Mesendoderm (in vitro differentiated cells): ENCODE measurements around the gene ACP6. TPM values are rescaled to one million over a fixed set of nuclear protein-coding genes. Genes with fewer than 3 reads are reported as not detected.
A peak's percentile ranks its signal among the peaks of the same experiment; 100 is the strongest.

Source experiments
- DNase-seq: peaks from one replicate; pipeline ENCODE4 v3.0.0; 2013
- H2AK5ac ChIP-seq: 2 replicates; pipeline ENCODE4 v1.6.1; 2013; ENCODE audit warnings: low read length, inconsistent platforms
- H2BK120ac ChIP-seq: 2 replicates; pipeline ENCODE4 v1.6.1; 2013; ENCODE audit warnings: low read depth, mild to moderate bottlenecking, low read length, moderate library complexity, mixed read lengths
- H2BK15ac ChIP-seq: replicated peaks from 2 replicates; pipeline ENCODE4 v1.6.1; 2013; ENCODE audit warnings: low read depth, mild to moderate bottlenecking, moderate library complexity
- H2BK5ac ChIP-seq: 2 replicates; pipeline ENCODE4 v1.6.1; 2013; ENCODE audit warnings: low read length, inconsistent platforms
- H3K18ac ChIP-seq: 2 replicates; pipeline ENCODE4 v1.6.1; 2013; ENCODE audit warnings: mild to moderate bottlenecking, low read length, mixed read lengths
- H3K23ac ChIP-seq: one replicate; pipeline ENCODE4 v1.6.1; 2013; ENCODE audit warnings: low read length
- H3K27ac ChIP-seq: 2 replicates; pipeline ENCODE4 v1.5.1; 2013; ENCODE audit warnings: low read depth, mild to moderate bottlenecking, inconsistent platforms, low read length, moderate library complexity
- H3K27me3 ChIP-seq: 2 replicates; pipeline ENCODE4 v1.6.1; 2013; ENCODE audit warnings: low read length, control low read depth, mild to moderate bottlenecking, inconsistent platforms; ENCODE audit not compliant: insufficient read depth, poor library complexity
- H3K36me3 ChIP-seq: 2 replicates; pipeline ENCODE4 v1.6.1; 2013; ENCODE audit warnings: low read length, inconsistent platforms; ENCODE audit not compliant: control insufficient read depth, insufficient read depth
- H3K4ac ChIP-seq: one replicate; pipeline ENCODE4 v1.6.1; 2013; ENCODE audit warnings: low read depth, mild to moderate bottlenecking, low read length, moderate library complexity
- H3K4me1 ChIP-seq: 2 replicates; pipeline ENCODE4 v1.6.1; 2013; ENCODE audit warnings: low read depth, low read length, inconsistent platforms; ENCODE audit not compliant: control insufficient read depth
- H3K4me2 ChIP-seq: 2 replicates; pipeline ENCODE4 v1.6.1; 2013; ENCODE audit warnings: low read length
- H3K4me3 ChIP-seq: 2 replicates; pipeline ENCODE4 v1.5.1; 2013; ENCODE audit warnings: mild to moderate bottlenecking, low read length
- H3K56ac ChIP-seq: one replicate; pipeline ENCODE4 v1.6.1; 2013; ENCODE audit warnings: low read length
- H3K79me1 ChIP-seq: 2 replicates; pipeline ENCODE4 v1.6.1; 2013; ENCODE audit warnings: low read length, inconsistent platforms
- H3K79me2 ChIP-seq: 2 replicates; pipeline ENCODE4 v1.6.1; 2013; ENCODE audit warnings: mild to moderate bottlenecking, low read length; ENCODE audit not compliant: control insufficient read depth, insufficient read depth
- H3K9ac ChIP-seq: 2 replicates; pipeline ENCODE4 v1.6.1; 2013; ENCODE audit warnings: low read length, inconsistent platforms
- H4K5ac ChIP-seq: one replicate; pipeline ENCODE4 v1.6.1; 2013; ENCODE audit warnings: low read length
- H4K8ac ChIP-seq: one replicate; pipeline ENCODE4 v1.6.1; 2013; ENCODE audit warnings: low read depth, mild to moderate bottlenecking, control low read depth, low read length, moderate library complexity
- WGBS: extraction: QIAGEN DNeasy Blood & Tissue Kit; methylation state at CpG from one replicate; pipeline ENCODE4 v1.1.7; 2013; ENCODE audit warnings: low lambda C conversion rate, missing lambda C conversion rate; ENCODE audit not compliant: insufficient coverage; ENCODE audit errors: extremely low coverage; 5-methylcytosine and 5-hydroxymethylcytosine counted together
- polyA plus RNA-seq, 2 experiments: library from polyadenylated mRNA; stranded (reverse); fragments of 200-250 nt; gene quantifications; one replicate each; pipeline ENCODE4 v1.2.3, GENCODE V29; 2013

ACP6 gene
- polyA plus RNA-seq (2013, experiment 1 of 2) = 9.3 TPM
- 9.1 TPM for polyA plus RNA-seq (2013, experiment 2 of 2)

DNA sequence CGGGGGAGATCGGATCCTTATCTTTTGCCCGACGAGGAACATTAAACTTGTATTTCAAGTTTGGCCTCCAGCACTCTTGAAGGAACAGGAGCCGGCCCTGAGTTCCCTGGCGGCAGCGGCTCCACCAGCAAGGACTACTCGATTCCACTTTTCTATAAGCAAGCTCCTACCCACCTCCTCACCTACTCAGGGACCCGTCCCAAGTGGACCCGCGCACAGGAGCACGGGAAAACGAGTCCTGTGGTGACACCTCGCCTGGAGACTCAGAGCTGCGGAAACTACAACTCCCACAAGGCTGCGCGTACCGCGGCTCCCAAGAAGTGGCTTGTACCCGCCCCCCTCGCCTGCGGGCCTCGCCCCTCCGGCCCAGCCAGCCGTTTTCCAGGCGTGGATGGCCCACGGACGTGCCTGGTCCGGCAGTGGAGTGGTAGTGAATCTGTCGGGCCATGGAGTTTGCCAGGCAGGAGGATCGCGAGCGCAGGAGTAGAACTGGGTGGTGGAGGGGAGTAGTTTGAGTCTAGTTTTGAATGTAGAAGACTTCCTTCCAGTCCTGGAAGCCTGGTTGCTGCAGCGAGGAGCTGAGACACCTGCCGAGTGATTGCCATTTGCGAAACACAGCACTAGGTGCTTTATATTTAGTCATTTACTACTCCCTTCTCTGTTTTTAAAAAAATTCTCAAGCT, at the start of gene ACP6:
TSS of gene ACP6 (minus strand) at position 206 of the 683 bp plus-strand sequence. CDS start 476 bp downstream, outside the sequence.
- Histone ChIP-seq H2BK120ac (no peak within 1 kb of the TSS), H3K56ac (peak within 1 kb of the TSS; percentile 93), H3K4ac (peak within 1 kb of the TSS; percentile 46), H3K4me1 (no peaks in the 10 kb centered on the region), H3K27me3 (no peaks in the 10 kb centered on the region), H4K8ac (peak within 1 kb of the TSS; percentile 6), H4K5ac (no peak within 1 kb of the TSS), H2BK5ac (no peak within 1 kb of the TSS), H3K79me2 (no peaks in the 10 kb centered on the region), H3K23ac (no peak within 1 kb of the TSS), H3K9ac (peak within 1 kb of the TSS; percentile 79), H2BK15ac (no peak within 1 kb of the TSS), H3K36me3 (no peaks in the 10 kb centered on the region), H2AK5ac (no peak within 1 kb of the TSS), H3K79me1 (peaks cover 2% of the 10 kb centered on the region), H3K4me3 (peak within 1 kb of the TSS; percentile 63), H3K4me2 (peak within 1 kb of the TSS; percentile 86), H3K27ac (peak within 1 kb of the TSS; percentile 62), H3K18ac (peak within 1 kb of the TSS; percentile 19)
- WGBS = no CpG with 5 or more reads among the region's 36 CpGs
- peak; percentile 99 for DNase-seq

DNA sequence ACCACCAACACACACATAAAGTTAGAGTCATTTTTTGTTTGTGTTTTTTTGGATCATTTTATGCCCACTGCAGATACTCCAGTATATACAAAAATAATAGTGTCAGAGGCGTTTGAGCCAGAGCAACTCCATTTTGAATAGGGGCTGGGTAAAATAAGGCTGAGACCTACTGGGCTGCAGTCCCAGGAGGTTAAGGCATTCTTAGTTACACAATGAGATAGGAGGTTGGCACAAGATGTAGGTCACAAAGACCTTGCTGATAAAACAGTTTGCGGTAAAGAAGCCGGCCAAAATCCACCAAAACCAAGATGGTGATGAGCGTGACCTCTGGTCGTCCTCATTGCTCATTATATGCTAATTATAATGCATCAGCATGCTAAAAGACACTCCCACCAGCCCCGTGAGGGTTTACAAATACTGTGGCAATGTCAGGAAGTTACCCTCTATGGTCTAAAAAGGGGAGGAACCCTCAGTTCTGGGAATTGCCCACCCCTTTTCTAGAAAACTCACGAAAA, 49.4 kb upstream of the ACP6 start:
- Histone ChIP-seq H3K18ac (no peak overlapping the region), H4K5ac (no peak overlapping the region), H2BK120ac (no peak overlapping the region), H3K23ac (no peak overlapping the region), H2BK5ac (no peak overlapping the region), H3K27me3 (no peaks in the 10 kb centered on the region), H3K4me1 (peaks cover 6% of the 10 kb centered on the region), H3K79me2 (no peaks in the 10 kb centered on the region), H3K79me1 (no peaks in the 10 kb centered on the region), H2BK15ac (no peak overlapping the region), H3K4me2 (no peak overlapping the region), H3K4me3 (no peak overlapping the region), H3K36me3 (no peaks in the 10 kb centered on the region), H3K27ac (no peak overlapping the region), H4K8ac (no peak overlapping the region), H3K9ac (no peak overlapping the region), H3K56ac (no peak overlapping the region), H3K4ac (no peak overlapping the region), H2AK5ac (no peak overlapping the region)
- WGBS = no CpG with 5 or more reads among the region's 7 CpGs
- no peak for DNase-seq

DNA sequence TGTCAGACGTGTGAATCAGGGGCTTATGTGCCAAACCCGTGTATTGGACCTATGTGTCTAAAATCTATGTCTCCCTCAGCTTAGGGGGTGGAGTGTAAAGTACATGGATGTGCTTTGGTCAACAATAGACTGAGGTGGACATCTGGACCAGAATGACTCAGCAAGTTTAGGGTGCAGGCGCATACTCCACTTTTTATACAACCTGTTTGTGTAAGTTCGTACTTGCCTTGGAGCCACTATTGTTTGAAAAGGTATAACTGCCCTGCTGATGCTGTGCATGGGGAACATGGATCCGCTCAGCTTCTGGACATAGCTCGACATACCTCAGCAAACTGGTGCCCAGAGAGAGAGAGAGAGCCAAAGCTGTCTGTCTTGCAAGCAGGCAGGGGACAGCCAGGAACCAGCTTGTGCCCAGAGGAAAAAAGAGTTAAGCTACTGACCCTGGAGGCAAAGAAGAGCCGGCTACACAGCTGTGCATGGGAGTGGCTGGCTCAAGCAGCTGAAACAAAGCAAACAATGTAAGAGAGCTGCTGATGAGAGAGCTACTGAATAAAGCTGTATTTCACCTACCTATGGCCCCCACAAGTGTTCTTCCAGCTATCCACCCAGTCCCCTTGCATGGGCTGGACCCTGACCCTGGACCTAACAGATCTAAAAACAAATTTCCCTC, 48.8 kb upstream of the ACP6 start:
- Histone ChIP-seq H3K9ac (no peak overlapping the region), H3K23ac (no peak overlapping the region), H3K4me1 (peaks cover 6% of the 10 kb centered on the region), H3K79me2 (no peaks in the 10 kb centered on the region), H3K56ac (no peak overlapping the region), H3K18ac (no peak overlapping the region), H4K5ac (no peak overlapping the region), H4K8ac (no peak overlapping the region), H3K36me3 (no peaks in the 10 kb centered on the region), H3K4ac (no peak overlapping the region), H3K79me1 (no peaks in the 10 kb centered on the region), H2BK5ac (no peak overlapping the region), H2AK5ac (no peak overlapping the region), H2BK120ac (no peak overlapping the region), H3K27ac (no peak overlapping the region), H2BK15ac (no peak overlapping the region), H3K4me3 (no peak overlapping the region), H3K4me2 (no peak overlapping the region), H3K27me3 (no peaks in the 10 kb centered on the region)
- peak; percentile 43 for DNase-seq
- WGBS = no CpG with 5 or more reads among the region's 7 CpGs

DNA sequence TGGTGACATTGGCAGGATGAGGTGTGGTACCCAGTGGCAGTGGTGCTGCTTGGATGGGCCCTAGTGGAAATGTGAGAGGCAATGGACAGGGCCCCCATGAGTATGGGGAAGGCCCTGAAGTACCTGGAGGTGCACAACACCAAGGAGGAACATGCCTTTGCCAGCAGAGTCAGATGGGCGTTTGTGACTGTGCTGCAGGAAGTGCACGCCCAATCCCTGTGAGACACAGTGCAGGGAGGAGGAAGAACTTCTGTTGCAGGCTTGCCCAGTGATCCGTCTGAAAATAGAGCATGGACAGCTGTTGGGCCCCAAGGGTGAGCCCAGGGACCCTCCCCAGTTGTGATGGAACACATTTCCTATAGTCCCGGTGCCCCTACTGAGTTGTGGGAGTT, 47.4 kb upstream of the ACP6 start:
- no peak overlapping the region for H3K4me2 ChIP-seq
- no peak for DNase-seq
- no peaks in the 10 kb centered on the region for H3K79me2 ChIP-seq
- H3K79me1 ChIP-seq = no peaks in the 10 kb centered on the region
- H3K18ac ChIP-seq = no peak overlapping the region
- H3K4me3 ChIP-seq = no peak overlapping the region
- H3K36me3 ChIP-seq = no peaks in the 10 kb centered on the region
- H3K56ac ChIP-seq = no peak overlapping the region
- no peak overlapping the region for H2BK5ac ChIP-seq
- no peak overlapping the region for H3K4ac ChIP-seq
- H2BK120ac ChIP-seq = no peak overlapping the region
- H4K8ac ChIP-seq = no peak overlapping the region
- H2AK5ac ChIP-seq = no peak overlapping the region
- H2BK15ac ChIP-seq = no peak overlapping the region
- H3K27me3 ChIP-seq = no peaks in the 10 kb centered on the region
- no peak overlapping the region for H3K27ac ChIP-seq
- no peak overlapping the region for H3K9ac ChIP-seq
- no CpG with 5 or more reads among the region's 4 CpGs for WGBS
- H4K5ac ChIP-seq = no peak overlapping the region
- no peak overlapping the region for H3K23ac ChIP-seq
- peaks cover 6% of the 10 kb centered on the region for H3K4me1 ChIP-seq

DNA sequence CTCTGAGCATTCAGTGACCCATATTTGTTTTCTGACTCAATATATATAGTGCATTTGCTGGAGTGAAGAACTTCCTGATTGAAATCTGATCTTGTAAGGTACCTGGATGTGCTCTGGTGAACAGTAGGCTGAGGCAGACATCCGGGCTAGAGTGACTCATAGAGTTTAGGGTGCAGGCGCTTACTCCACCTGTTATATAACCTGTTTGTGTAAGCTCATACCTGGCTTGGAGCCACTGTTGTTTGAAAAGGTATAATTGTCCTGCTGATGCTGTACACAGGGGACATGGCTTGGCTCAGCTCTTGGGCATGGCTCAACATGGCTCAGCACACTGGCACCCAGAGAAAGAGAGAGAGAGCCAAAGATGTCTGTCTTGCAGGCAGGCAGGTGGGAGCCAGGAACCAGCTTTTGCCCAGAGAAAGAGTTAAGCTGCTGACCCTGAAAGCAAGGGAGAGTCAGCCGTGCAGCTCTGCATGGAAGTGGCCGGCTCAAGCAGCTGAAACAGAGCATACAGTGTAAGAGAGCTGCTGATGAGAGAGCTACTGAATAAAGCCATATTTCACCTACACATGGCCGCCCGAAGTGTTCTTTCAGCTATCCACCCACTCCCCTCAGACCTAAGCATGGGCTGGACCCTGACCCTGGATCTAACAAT, 46.9 kb upstream of the ACP6 start:
- H3K4ac ChIP-seq = no peak overlapping the region
- no peak overlapping the region for H3K9ac ChIP-seq
- no peak overlapping the region for H4K5ac ChIP-seq
- no peak for DNase-seq
- no peak overlapping the region for H2BK15ac ChIP-seq
- H3K27me3 ChIP-seq = no peaks in the 10 kb centered on the region
- no peak overlapping the region for H4K8ac ChIP-seq
- no peaks in the 10 kb centered on the region for H3K36me3 ChIP-seq
- no peak overlapping the region for H3K4me3 ChIP-seq
- no peak overlapping the region for H3K4me2 ChIP-seq
- H3K56ac ChIP-seq = no peak overlapping the region
- H3K4me1 ChIP-seq = peaks cover 6% of the 10 kb centered on the region
- no peak overlapping the region for H3K23ac ChIP-seq
- H2BK120ac ChIP-seq = no peak overlapping the region
- no peaks in the 10 kb centered on the region for H3K79me2 ChIP-seq
- no CpG with 5 or more reads among the region's 6 CpGs for WGBS
- H3K27ac ChIP-seq = no peak overlapping the region
- H2BK5ac ChIP-seq = no peak overlapping the region
- no peak overlapping the region for H2AK5ac ChIP-seq
- no peak overlapping the region for H3K18ac ChIP-seq
- no peaks in the 10 kb centered on the region for H3K79me1 ChIP-seq
